ENCODE measurements around the gene PKD2.
"Not testable (repeated sequence)": the region's sequence is repeated elsewhere in the genome, so short reads cannot be mapped to it uniquely, and the experiment has no call there.

Gene PKD2

DNA sequence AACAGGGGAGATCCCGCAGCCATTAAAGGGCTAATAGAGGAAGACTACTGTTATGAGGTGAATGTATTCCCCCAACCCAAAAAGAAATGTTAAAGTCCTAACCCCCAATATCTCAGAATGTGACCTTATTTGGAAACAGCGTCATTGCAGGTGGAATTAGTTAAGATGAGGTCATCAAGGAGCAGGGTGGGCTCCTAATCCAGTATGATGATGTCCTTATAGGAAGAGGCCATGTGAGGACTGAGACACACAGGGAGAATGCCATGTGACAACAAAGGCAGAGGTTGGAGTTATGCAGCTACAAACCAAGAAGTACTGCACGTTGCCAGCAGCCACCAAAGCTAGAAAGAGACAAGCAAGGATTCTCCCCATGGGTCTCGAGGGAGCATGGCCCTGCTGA, 17.7 kb upstream of the PKD2 start:
- Histone ChIP-seq H3K9me3 (ENCODE audit: severe bottlenecking) (no peaks in the 10 kb centered on the region), H3K36me3 (no peaks in the 10 kb centered on the region)
- TF ChIP-seq CTCF (IDR thresholded peaks at IDR 0.05; ENCODE audit: low read depth, low read length), result no peak

DNA sequence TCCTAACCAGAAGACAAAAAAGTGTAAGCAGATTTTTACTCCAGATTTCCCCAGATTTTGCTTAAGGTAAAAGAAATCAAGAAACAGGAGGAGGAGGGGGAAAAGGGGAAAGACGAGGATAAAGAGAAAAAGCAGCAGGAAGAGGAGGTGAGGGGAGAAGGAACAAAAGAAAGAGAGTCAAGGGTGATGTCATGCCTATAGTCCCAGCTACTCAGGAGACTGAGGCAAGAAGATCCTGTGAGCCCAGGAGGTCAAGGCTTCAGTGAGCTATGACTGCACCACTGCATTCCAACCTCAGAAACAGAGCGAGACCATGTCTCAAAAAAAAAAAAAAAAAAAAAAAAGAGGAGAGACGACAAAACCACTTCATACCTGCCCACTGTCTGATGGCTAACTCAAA, 12.0 kb upstream of the PKD2 start:
- DNase-seq, result no peak
- no peak overlapping the region for H3K4me3 ChIP-seq (ENCODE audit: low read depth, low read length)
- no peaks in the 10 kb centered on the region for H3K9me3 ChIP-seq (ENCODE audit: severe bottlenecking)
- no peaks in the 10 kb centered on the region for H3K27me3 ChIP-seq (ENCODE audit: insufficient read depth, low read depth, severe bottlenecking)
- H3K36me3 ChIP-seq, result no peaks in the 10 kb centered on the region
- TF ChIP-seq CTCF (IDR thresholded peaks at IDR 0.05; ENCODE audit: low read depth, low read length), result no peak
- H3K27ac ChIP-seq, result no peak overlapping the region

More for the DNA sequence above, 17.7 kb upstream of the PKD2 start:
- Histone ChIP-seq H3K4me3 (ENCODE audit: low read depth, low read length) (no peak overlapping the region), H3K27me3 (ENCODE audit: insufficient read depth, low read depth, severe bottlenecking) (no peaks in the 10 kb centered on the region), H3K27ac (no peak overlapping the region)
- no peak for DNase-seq

- not testable (repeated sequence) for H3K27ac ChIP-seq; H3K4me3 ChIP-seq (ENCODE audit: low read depth, low read length); H3K36me3 ChIP-seq; DNase-seq; H3K27me3 ChIP-seq (ENCODE audit: insufficient read depth, low read depth, severe bottlenecking); H3K9me3 ChIP-seq (ENCODE audit: severe bottlenecking)
These were observed 8.2 kb upstream of the PKD2 start for GRCh38 chr4:87999191-87999691.

DNA sequence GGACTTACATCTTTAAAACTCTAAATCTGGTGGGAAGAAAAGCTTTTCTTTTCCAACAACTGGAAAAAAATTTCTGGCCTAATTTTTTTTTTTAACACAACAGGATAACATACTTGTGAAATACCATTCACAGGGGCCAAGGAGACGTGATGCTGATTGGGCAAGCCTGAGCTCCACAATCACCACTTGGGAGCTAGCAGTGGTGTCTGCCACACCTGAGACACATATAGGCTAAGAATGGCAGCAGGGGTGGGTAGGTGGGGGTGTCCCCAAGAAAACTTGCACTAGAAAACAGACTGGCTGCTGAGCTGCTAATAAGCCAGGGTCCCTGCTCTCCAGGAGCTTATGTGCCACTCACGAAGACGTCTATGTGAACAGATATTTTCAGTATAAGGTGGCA, 5.6 kb upstream of the PKD2 start:
- Histone ChIP-seq H3K9me3 (ENCODE audit: severe bottlenecking) (no peaks in the 10 kb centered on the region), H3K36me3 (no peaks in the 10 kb centered on the region), H3K27ac (no peak overlapping the region), H3K4me3 (ENCODE audit: low read depth, low read length) (no peak overlapping the region), H3K27me3 (ENCODE audit: insufficient read depth, low read depth, severe bottlenecking) (no peaks in the 10 kb centered on the region)
- no peak for TF ChIP-seq CTCF (IDR thresholded peaks at IDR 0.05; ENCODE audit: low read depth, low read length)
- no peak for DNase-seq

GRCh38 chr4:88002786-88003185, 4.6 kb upstream of the PKD2 start:
- H3K9me3 ChIP-seq (ENCODE audit: severe bottlenecking), result no peaks in the 10 kb centered on the region
- H3K27ac ChIP-seq, result no peak overlapping the region

GRCh38 chr4:88003261-88003660, 4.2 kb upstream of the PKD2 start:
- no peak for TF ChIP-seq CTCF (IDR thresholded peaks at IDR 0.05; ENCODE audit: low read depth, low read length)
- no peaks in the 10 kb centered on the region for H3K9me3 ChIP-seq (ENCODE audit: severe bottlenecking)

More at GRCh38 chr4:88002786-88003185, 4.6 kb upstream of the PKD2 start:
- no peaks in the 10 kb centered on the region for H3K36me3 ChIP-seq
- H3K4me3 ChIP-seq (ENCODE audit: low read depth, low read length), result no peak overlapping the region
- no peak for DNase-seq
- H3K27me3 ChIP-seq (ENCODE audit: insufficient read depth, low read depth, severe bottlenecking), result no peaks in the 10 kb centered on the region
- TF ChIP-seq CTCF (IDR thresholded peaks at IDR 0.05; ENCODE audit: low read depth, low read length), result no peak

More at GRCh38 chr4:88003261-88003660, 4.2 kb upstream of the PKD2 start:
- no peak for DNase-seq
- Histone ChIP-seq H3K36me3 (no peaks in the 10 kb centered on the region), H3K4me3 (ENCODE audit: low read depth, low read length) (no peak overlapping the region), H3K27me3 (ENCODE audit: insufficient read depth, low read depth, severe bottlenecking) (no peaks in the 10 kb centered on the region), H3K27ac (no peak overlapping the region)
